Measurements from ENCODE around the gene S100P.

Gene S100P

GRCh38 chr4:6703786-6704185, 10.1 kb downstream of the S100P start:
- no peak for DNase-seq (ENCODE audit: extremely low read depth, low read depth)
- no peak for TF ChIP-seq CTCF (IDR thresholded peaks at IDR 0.05; ENCODE audit: low read depth, low read length)

DNA sequence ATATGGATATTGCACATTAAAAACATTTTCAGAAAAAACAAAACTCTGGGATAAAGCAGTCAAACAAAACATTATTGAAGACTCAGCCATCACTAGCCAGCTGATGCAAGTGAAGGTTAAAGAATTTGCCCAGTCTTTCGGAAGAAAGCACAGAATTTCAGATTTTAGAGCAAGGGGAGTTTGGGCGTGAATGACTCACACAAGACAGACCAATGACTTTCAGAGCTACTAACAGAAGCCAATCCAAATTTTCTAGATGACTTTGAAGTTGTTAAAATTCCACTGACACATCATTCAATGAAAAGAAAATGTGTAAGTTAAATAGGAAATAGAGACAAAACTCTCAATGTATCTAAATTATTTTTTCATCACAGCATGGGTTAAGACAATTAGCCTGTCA, 12.0 kb downstream of the S100P start:
- DNase-seq (ENCODE audit: extremely low read depth, low read depth) = no peak
- no peak for TF ChIP-seq CTCF (IDR thresholded peaks at IDR 0.05; ENCODE audit: low read depth, low read length)

DNA sequence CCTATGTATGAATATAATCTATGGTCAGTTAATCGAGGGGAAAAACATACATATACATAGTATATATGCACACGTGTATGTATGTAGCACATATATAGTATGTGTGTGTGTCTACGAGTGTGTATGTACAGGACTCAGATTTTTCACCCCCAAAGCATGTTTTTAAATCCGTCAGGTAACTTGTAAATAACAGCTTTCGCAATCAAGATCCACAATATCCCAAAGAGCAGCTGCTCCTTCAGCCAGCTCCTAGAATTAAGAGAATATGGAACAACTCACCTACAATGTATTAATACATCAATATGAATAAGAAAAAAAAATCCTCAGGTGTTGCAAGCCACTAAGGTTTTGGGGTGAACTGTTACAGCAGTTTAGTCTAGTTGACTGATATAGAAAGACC, 12.5 kb downstream of the S100P start:
- DNase-seq (ENCODE audit: extremely low read depth, low read depth) = no peak
- no peak for TF ChIP-seq CTCF (IDR thresholded peaks at IDR 0.05; ENCODE audit: low read depth, low read length)

DNA sequence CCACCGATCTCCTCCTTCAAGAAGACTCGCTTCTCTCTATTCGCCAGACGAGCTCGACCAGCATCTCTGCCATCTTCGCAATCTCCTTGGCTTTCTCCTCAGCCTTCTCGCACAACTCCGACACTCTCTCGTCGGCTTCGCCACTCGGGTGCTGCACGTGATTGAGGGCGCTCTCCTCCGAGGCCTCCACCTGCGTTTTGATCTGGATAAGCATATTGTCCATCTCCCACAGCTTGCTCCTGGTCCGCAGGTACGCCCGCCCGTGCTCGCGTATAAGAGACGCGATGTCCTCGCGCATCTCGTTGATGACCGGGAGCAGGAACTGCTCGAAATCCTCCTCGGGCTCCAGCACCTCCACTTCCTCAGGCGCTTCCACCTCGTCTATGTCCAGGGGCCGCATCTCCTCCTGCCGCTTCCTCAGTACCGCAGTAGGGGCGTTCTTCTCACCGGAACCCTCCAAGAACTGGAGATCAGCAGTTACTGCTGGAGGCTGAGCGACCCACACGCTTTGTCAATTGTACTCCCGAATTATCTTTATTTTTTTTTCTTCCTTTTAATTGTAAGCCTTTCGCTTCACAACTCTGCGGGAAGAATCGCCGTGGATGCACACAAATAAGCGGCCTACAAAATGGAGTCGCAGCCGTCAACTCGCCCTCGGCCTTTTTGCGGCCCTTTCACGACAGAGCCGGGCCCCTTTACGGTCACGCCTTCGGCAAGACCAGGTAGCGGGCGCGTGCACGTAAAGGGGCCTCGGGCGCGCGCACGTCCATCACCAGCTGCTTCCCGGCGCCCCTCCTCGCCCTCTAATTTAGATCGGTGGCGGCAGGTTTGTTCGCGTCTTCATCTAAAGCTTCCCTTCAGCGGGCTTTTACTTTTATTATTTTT, 15.8 kb downstream of the S100P start, which contains the start of gene MRFAP1L1:
Gene MRFAP1L1, minus strand, starts transcription at position 636 of the 885 bp plus-strand sequence. Its CDS starts 236 bp downstream, at position 400.
- peak; percentile 90 for DNase-seq (ENCODE audit: extremely low read depth, low read depth)
- TF ChIP-seq CTCF (IDR thresholded peaks at IDR 0.05; ENCODE audit: low read depth, low read length) = no peak; the same call in 1 of the 2 replicates

- no peak for TF ChIP-seq CTCF (IDR thresholded peaks at IDR 0.05; ENCODE audit: low read depth, low read length)
- no peak for DNase-seq (ENCODE audit: extremely low read depth, low read depth)
Measured at GRCh38 chr4:6710282-6710681, 16.6 kb downstream of the S100P start.

DNA sequence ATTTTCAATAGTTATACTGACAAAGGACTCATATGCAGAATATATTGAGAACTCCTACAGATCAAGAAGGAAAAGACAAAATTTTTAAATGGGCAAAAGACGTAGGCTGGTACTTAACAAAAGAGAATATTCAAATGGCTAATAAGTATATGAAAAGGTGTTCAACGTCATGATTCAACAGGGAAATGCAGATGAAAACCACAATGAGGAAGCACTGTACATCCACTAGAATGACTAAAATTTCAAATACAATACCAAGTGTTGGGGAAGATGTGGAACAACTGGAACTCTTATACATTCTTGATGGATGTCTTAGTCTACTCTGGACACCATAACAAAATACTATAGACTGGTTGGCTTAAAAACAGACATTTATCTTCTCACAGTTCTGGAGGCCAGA, 17.3 kb downstream of the S100P start:
- TF ChIP-seq CTCF (IDR thresholded peaks at IDR 0.05; ENCODE audit: low read depth, low read length) = no peak
- DNase-seq (ENCODE audit: extremely low read depth, low read depth) = no peak

GRCh38 chr4:6714954-6715353, 21.3 kb downstream of the S100P start:
- no peak for TF ChIP-seq CTCF (IDR thresholded peaks at IDR 0.05; ENCODE audit: low read depth, low read length)
- DNase-seq (ENCODE audit: extremely low read depth, low read depth) = no peak

Measured in AG09319 (cell line).